ENCODE results near the gene NPM1. TPM values are rescaled to one million over a fixed set of nuclear protein-coding genes. Genes with fewer than 3 reads are reported as not detected.

NPM1 gene
- total RNA-seq, 2 experiments from 2014 or later, result 1,119 to 1,157 TPM

DNA sequence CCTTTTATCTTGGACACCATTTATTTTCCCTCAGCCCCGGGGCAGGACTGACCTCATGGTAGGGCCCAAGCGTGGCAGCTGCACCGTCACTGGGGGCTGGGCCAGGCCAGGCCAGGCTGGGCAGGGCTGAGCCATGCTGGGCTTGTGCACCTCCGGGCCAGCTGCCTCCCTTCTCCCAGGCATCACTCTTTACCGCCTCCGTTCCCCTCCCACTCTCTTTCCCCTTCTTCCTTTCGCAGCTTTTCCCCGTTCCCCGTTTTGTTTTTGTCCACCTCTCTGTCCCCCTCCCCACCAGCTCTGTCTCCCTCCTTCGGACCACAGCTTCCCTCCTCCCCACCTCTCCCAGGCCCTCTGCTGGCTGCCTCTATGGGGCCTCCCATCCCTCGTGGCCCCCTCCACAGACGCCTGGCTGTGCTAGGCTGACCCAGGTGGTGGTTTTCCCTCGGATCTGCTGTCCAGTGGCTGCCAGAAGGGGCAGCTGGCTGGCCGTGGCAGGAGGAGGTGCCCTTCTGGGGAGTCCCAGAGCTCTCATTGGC lies 49.7 kb downstream of the NPM1 start:
- no peak overlapping the region for H3K27ac Mint-ChIP-seq
- H3K36me3 Mint-ChIP-seq (ENCODE audit: low read depth), result no peaks in the 10 kb centered on the region
- DNase-seq, result no peak
- H3K4me3 Mint-ChIP-seq, result no peak overlapping the region
- ChIA-PET CTCF (no interaction called here), POLR2A (no interaction called here)
- H3K4me1 Mint-ChIP-seq, result no peaks in the 10 kb centered on the region
- H3K27me3 Mint-ChIP-seq, result no peaks in the 10 kb centered on the region
- no peaks in the 10 kb centered on the region for H3K9me3 Mint-ChIP-seq

DNA sequence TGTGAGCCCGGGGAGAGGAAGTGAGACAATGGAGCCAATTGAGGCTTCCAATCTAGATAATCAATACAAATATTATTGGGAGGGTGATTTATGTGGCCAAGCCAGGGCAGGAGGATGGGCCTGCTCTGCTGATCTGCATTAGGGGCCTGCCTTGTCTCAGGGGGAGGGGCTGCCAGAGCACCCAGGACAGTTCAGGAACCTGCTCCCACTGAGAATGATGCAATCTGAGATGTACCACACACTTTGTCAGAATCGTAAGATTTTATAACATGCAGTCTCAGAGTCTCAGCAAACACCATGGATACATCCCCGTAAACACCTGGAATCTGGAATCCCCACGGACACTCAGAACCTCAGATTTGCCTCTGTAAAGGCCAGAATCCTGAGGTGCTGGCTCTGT lies 51.1 kb downstream of the NPM1 start:
- POLR2A ChIA-PET, result no interaction called here
- H3K27me3 Mint-ChIP-seq, result no peaks in the 10 kb centered on the region
- no peaks in the 10 kb centered on the region for H3K9me3 Mint-ChIP-seq
- DNase-seq, result no peak
- CTCF ChIA-PET, result no interaction called here
- no peak overlapping the region for H3K4me3 Mint-ChIP-seq
- no peaks in the 10 kb centered on the region for H3K4me1 Mint-ChIP-seq
- no peaks in the 10 kb centered on the region for H3K36me3 Mint-ChIP-seq (ENCODE audit: low read depth)
- H3K27ac Mint-ChIP-seq, result no peak overlapping the region

- no peak for DNase-seq
- POLR2A ChIA-PET, result no interaction called here
- Mint-ChIP-seq H3K4me1 (no peaks in the 10 kb centered on the region), H3K9me3 (no peaks in the 10 kb centered on the region), H3K27ac (no peak overlapping the region), H3K36me3 (ENCODE audit: low read depth) (no peaks in the 10 kb centered on the region), H3K4me3 (no peak overlapping the region), H3K27me3 (no peaks in the 10 kb centered on the region)
- CTCF ChIA-PET, result no interaction called here
Observed at GRCh38 chr5:171441246-171441791, 53.7 kb downstream of the NPM1 start.

DNA sequence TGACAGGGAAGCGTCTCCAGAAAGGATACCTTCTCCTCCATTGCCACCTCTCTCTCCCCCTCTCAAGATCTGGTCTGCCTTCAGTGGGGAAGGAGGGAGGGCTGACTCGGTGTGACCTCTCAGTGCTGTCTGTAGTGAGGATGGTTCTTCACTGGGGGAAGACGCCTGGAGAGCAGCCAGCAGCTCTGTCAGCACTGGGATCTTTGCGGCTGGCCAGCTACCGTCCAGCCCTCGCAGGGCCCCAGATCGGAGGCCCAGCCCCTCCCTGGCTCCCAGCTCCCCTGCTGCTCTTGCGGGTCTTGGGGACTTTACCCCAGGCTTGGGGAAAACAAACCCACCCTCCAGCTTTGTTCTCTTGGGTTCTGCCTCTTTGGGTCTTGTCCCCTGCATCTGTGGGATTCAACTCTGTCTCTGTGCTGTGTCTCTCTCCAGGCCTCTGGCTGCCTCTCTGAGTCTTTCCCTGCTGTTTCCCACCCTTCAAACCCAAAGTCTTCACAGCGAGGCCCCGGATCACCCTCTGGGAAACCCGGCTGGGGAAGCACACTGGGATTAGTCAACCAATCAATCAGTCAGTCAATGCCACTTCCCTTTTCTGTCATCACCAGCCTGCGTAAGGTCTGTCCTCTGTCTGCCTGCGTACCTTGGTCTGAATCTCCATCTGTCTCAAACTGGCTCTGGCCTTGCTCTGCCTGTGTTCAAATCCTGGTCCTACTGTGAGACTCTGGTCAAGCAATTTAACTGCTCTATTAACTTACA lies 54.8 kb downstream of the NPM1 start:
- CTCF ChIA-PET, result no interaction called here

GRCh38 chr5:171444582-171444981 lies 56.9 kb downstream of the NPM1 start:
- Mint-ChIP-seq H3K4me3 (no peak overlapping the region), H3K9me3 (no peaks in the 10 kb centered on the region), H3K27ac (no peak overlapping the region), H3K27me3 (peaks cover 13% of the 10 kb centered on the region), H3K4me1 (no peaks in the 10 kb centered on the region), H3K36me3 (ENCODE audit: low read depth) (no peaks in the 10 kb centered on the region)
- CTCF ChIA-PET, result no interaction called here
- no peak for DNase-seq
- POLR2A ChIA-PET, result interaction anchor here (1.2 kb wide), 1 partner anchor 9 kb away, joined by 3 read pairs; no protein-coding TSS in a partner anchor

More for the DNA sequence above, 54.8 kb downstream of the NPM1 start:
- Mint-ChIP-seq H3K27me3 (no peaks in the 10 kb centered on the region), H3K27ac (no peak overlapping the region), H3K4me3 (no peak overlapping the region), H3K36me3 (ENCODE audit: low read depth) (no peaks in the 10 kb centered on the region), H3K9me3 (no peaks in the 10 kb centered on the region), H3K4me1 (no peaks in the 10 kb centered on the region)
- POLR2A ChIA-PET, result no interaction called here
- DNase-seq, result no peak

DNA sequence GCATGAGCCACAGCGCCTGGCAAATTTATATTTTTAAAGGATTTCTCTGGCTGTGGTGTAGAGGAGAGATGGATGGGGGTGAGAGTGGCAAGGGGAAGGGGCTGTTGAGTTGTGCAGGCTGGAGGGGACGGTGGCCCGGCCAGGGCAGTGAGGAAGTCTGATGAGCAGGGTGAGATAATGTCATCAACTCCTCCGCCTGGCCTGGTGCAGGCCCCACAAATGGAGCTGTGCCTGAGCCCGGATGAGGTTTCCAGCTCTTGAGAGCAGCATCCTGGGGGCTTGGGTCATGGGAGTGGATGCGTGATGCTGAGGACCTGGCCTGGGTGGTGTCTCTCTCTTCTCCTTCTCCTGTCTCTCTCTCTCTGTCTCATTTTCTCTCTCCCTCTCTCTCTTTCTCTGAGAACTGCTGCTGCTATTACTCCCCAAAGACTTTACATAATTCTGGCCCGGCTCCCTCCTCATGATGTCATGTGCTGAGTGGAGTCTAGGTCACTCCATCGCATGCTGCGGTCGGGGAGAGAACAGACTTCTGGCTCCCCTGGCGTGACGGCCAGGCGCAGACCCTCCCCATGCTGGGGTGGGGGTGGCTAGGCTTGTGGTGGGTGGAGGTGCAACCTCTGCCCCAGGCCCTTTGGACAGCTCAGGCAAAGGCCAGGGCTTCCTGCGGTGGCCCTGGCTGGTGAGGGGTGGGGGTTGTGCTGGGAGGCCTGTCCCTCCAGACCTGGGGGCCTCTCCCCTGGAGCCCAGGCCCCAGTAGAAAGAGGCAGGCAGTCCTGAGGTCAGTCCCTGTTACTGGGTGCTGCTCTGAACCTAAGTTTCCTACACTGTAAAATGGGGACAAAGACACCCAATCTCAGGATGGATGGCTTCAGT lies 58.2 kb downstream of the NPM1 start:
- H3K27ac Mint-ChIP-seq, result no peak overlapping the region
- POLR2A ChIA-PET, result no interaction called here
- no peak overlapping the region for H3K4me3 Mint-ChIP-seq
- H3K36me3 Mint-ChIP-seq (ENCODE audit: low read depth), result no peaks in the 10 kb centered on the region
- CTCF ChIA-PET, result no interaction called here
- no peaks in the 10 kb centered on the region for H3K4me1 Mint-ChIP-seq
- peaks cover 20% of the 10 kb centered on the region for H3K27me3 Mint-ChIP-seq
- no peaks in the 10 kb centered on the region for H3K9me3 Mint-ChIP-seq
- no peak for DNase-seq

- ChIA-PET CTCF (no interaction called here), POLR2A (interaction anchor here (1.1 kb wide), 1 partner anchor 409 kb away, joined by 3 read pairs; no protein-coding TSS in a partner anchor)
- Mint-ChIP-seq H3K4me1 (peaks cover 2% of the 10 kb centered on the region), H3K9me3 (no peaks in the 10 kb centered on the region), H3K36me3 (ENCODE audit: low read depth) (no peaks in the 10 kb centered on the region), H3K27me3 (peaks cover 31% of the 10 kb centered on the region), H3K27ac (no peak overlapping the region), H3K4me3 (no peak overlapping the region)
- no peak for DNase-seq
Observed at GRCh38 chr5:171447226-171447625, 59.6 kb downstream of the NPM1 start.

- DNase-seq, result no peak
- Mint-ChIP-seq H3K27me3 (peaks cover 46% of the 10 kb centered on the region), H3K4me3 (no peak overlapping the region), H3K9me3 (no peaks in the 10 kb centered on the region), H3K36me3 (ENCODE audit: low read depth) (no peaks in the 10 kb centered on the region), H3K27ac (no peak overlapping the region), H3K4me1 (peaks cover 2% of the 10 kb centered on the region)
- ChIA-PET CTCF (no interaction called here), POLR2A (no interaction called here)
Observed at GRCh38 chr5:171449426-171449825, 61.8 kb downstream of the NPM1 start.

DNA sequence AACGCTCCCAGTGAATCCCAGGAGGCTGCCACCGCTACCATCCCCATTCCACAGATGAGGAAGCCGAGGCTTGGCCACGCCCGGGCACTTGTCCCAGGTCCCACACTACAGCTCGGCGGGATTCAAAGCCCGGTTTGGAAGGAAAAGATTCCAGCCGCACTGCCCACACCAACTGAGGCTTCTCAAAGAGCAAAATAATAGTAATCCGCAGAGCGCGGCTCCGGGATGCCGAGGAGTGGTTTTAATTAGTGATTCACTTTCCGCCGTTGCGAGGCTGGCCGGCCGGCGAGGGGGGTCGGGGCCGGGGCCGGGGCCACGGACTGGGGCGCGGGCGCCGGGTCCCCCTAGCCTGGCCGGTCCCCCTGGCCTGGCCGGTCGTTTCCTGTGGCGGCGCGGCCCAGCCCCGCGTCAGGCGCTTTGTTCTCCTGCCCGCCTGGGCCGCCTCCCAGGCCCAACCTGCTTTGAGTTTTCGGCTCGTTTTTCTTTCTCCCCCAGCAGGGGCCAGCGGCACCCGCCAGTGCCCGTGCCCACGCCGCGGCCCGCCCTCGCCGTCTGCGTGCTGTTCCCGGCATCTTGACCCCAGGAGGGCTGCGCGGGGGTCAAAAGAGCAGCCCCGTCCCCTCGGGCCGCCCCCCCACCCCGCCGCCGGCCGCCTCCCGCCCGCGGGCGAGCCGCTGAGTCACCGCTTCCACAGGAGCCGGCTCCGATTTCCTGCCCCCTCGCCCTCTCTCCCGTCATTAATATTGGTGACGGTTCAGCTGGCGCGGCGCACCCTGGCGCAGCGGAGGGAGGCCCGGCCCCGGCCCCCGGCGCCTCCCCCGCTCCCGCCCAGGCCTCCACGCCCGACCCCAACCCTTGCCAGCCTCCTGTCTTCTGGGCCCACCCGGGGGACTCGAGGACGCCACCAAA lies 63.0 kb downstream of the NPM1 start:
- peak; percentile 28 for DNase-seq
- CTCF ChIA-PET, result no interaction called here
- Mint-ChIP-seq H3K36me3 (ENCODE audit: low read depth) (no peaks in the 10 kb centered on the region), H3K27me3 (peaks cover 46% of the 10 kb centered on the region), H3K9me3 (no peaks in the 10 kb centered on the region), H3K4me1 (peaks cover 2% of the 10 kb centered on the region), H3K4me3 (no peak overlapping the region), H3K27ac (no peak overlapping the region)
- POLR2A ChIA-PET, result interaction anchor here (0.5 kb wide), 1 partner anchor 618 kb away, joined by 3 read pairs; no protein-coding TSS in a partner anchor

GRCh38 chr5:171451421-171451820 lies 63.8 kb downstream of the NPM1 start:
- Mint-ChIP-seq H3K4me1 (peaks cover 2% of the 10 kb centered on the region), H3K27ac (no peak overlapping the region), H3K36me3 (ENCODE audit: low read depth) (no peaks in the 10 kb centered on the region), H3K9me3 (no peaks in the 10 kb centered on the region), H3K4me3 (no peak overlapping the region), H3K27me3 (peaks cover 46% of the 10 kb centered on the region)
- no peak for DNase-seq
- POLR2A ChIA-PET, result no interaction called here
- CTCF ChIA-PET, result no interaction called here

- CTCF ChIA-PET, result no interaction called here
- Mint-ChIP-seq H3K27me3 (peaks cover 44% of the 10 kb centered on the region), H3K27ac (no peak overlapping the region), H3K9me3 (no peaks in the 10 kb centered on the region), H3K4me3 (no peak overlapping the region), H3K36me3 (ENCODE audit: low read depth) (no peaks in the 10 kb centered on the region), H3K4me1 (peaks cover 2% of the 10 kb centered on the region)
- DNase-seq, result no peak
- POLR2A ChIA-PET, result interaction anchor here (1.0 to 1.2 kb wide), 2 partner anchors 9 kb away, joined by 3 to 4 read pairs; no protein-coding TSS in a partner anchor
Observed at GRCh38 chr5:171453056-171453725, 65.5 kb downstream of the NPM1 start.

GRCh38 chr5:171453988-171454387 lies 66.3 kb downstream of the NPM1 start:
- DNase-seq, result no peak
- POLR2A ChIA-PET, result interaction anchor here (1.0 to 1.2 kb wide), 2 partner anchors 8 to 10 kb away, joined by 3 to 4 read pairs; no protein-coding TSS in a partner anchor

More at GRCh38 chr5:171453988-171454387, 66.3 kb downstream of the NPM1 start:
- no peak overlapping the region for H3K27ac Mint-ChIP-seq
- H3K27me3 Mint-ChIP-seq, result peaks cover 38% of the 10 kb centered on the region
- peaks cover 2% of the 10 kb centered on the region for H3K4me1 Mint-ChIP-seq
- no peaks in the 10 kb centered on the region for H3K9me3 Mint-ChIP-seq
- no peak overlapping the region for H3K4me3 Mint-ChIP-seq
- CTCF ChIA-PET, result no interaction called here
- H3K36me3 Mint-ChIP-seq (ENCODE audit: low read depth), result no peaks in the 10 kb centered on the region

Measured in activated CD4-positive, alpha-beta memory T cell treated with anti-CD3 and anti-CD28 coated beads, Interleukin-2, amount 10 ng/mL, durations not matched to agents 7 days and 5 days (primary cell).